ENCODE data around the gene SP1.

DNA sequence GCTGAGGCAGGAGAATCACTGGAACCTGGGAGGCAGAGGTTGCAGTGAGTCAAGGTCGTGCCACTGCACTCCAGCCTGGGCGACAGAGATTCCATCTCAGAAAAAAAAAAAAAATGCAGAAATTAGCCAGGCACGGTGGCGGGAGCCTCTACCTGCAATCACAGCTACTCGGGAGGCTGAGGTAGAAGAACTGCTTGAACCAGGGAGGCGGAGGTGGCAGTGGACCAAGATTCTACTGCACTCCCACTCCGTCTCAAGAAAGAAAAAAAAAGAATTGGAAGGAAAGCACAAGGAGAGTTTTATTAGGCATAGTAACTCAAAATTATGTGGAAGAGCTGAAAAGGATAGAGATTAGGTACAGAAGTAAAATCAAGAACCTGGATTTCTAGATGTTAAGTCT lies 22.9 kb downstream of the SP1 start:
- TF ChIP-seq, protein P1, sequence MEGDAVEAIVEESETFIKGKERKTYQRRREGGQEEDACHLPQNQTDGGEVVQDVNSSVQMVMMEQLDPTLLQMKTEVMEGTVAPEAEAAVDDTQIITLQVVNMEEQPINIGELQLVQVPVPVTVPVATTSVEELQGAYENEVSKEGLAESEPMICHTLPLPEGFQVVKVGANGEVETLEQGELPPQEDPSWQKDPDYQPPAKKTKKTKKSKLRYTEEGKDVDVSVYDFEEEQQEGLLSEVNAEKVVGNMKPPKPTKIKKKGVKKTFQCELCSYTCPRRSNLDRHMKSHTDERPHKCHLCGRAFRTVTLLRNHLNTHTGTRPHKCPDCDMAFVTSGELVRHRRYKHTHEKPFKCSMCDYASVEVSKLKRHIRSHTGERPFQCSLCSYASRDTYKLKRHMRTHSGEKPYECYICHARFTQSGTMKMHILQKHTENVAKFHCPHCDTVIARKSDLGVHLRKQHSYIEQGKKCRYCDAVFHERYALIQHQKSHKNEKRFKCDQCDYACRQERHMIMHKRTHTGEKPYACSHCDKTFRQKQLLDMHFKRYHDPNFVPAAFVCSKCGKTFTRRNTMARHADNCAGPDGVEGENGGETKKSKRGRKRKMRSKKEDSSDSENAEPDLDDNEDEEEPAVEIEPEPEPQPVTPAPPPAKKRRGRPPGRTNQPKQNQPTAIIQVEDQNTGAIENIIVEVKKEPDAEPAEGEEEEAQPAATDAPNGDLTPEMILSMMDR (IDR thresholded peaks at IDR 0.05) = no peak
- TF ChIP-seq POLR2A (IDR thresholded peaks at IDR 0.05) = no peak

Measured in adrenal gland (tissue), 5 donors.